Testis (tissue), 2 donors: ENCODE data around the gene FAM107B.

Source experiments
- CTCF ChIP-seq, 3 experiments: fragments of 450-650 bp in 2 of 3; fragments of 200-600 bp in 1 of 3; sonication (generic) in 1 of 3; IDR thresholded peaks; one replicate each; pipeline ENCODE4 v1.5.1; 2016 to 2019; ENCODE audit warnings: antibody characterized with exemption in 3 of 3, mild to moderate bottlenecking in 2 of 3, moderate library complexity in 1 of 3
- POLR2A ChIP-seq: fragments of 450-650 bp; IDR thresholded peaks from one replicate; pipeline ENCODE4 v1.6.1; 2017; ENCODE audit warnings: antibody characterized with exemption, mild to moderate bottlenecking, moderate library complexity

GRCh38 chr10:14664345-14664744 lies 110.4 kb downstream of the FAM107B start:
- TF ChIP-seq CTCF (IDR thresholded peaks at IDR 0.05), result no peak
- TF ChIP-seq POLR2A, result no peak
